Amniotic stem cell (primary cell): ENCODE results near the gene HOXA5.

Source experiments
- DNase-seq: peaks from one replicate; lab custom pipeline; 2025; lab: John Stamatoyannopoulos, UW

Gene HOXA5

DNA sequence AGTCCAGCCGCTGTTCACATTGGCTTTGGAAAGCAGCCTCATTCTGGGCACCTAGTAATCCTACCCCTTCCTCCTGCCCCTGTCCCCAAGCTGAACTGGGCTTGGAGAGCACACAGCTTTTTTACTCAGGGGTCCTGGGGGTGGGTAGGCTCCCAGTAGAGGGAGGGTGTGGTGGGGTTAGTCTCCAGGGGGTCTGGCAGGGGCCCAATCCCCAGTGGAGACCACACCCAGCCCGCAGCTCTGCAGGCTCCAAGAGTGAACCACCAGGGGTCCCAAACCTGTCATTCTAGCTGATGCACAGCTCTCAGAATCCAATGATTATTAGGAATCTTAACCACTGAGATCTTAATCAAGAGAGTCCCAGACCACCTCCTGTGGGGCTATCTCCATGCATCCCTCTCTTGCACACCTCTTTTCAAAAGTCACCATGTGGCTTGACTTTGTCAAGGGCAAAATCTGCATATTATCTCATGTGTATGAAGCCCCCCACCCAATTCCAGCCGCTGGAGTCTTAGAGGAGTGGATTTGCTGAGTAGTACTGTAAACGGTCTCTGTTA is 38.9 kb upstream of the HOXA5 start:
- no peak for DNase-seq

DNA sequence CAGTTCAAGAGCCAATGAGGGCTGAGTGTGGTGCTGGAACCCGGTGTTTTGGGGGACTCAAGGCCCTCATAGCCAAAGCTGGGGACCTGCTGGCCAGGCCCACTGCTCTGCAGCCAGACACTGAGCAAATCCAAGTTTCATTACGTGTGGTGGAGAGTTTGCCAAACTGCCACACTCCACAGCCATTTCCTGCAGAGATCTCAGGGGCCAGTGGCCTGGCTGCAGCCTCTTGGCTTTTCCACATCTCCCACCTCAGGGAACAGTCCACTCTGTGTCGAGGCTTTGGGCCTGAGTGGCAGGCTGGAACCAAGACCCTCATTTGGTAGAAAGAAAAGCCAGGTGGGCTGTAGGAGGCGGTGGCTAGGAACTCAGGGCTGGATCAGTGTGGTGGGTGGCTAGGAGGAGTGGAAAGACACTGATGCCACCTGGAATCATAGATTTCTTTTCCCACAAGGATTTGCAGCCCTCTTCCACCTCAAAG is 38.4 kb upstream of the HOXA5 start:
- DNase-seq, result no peak

DNA sequence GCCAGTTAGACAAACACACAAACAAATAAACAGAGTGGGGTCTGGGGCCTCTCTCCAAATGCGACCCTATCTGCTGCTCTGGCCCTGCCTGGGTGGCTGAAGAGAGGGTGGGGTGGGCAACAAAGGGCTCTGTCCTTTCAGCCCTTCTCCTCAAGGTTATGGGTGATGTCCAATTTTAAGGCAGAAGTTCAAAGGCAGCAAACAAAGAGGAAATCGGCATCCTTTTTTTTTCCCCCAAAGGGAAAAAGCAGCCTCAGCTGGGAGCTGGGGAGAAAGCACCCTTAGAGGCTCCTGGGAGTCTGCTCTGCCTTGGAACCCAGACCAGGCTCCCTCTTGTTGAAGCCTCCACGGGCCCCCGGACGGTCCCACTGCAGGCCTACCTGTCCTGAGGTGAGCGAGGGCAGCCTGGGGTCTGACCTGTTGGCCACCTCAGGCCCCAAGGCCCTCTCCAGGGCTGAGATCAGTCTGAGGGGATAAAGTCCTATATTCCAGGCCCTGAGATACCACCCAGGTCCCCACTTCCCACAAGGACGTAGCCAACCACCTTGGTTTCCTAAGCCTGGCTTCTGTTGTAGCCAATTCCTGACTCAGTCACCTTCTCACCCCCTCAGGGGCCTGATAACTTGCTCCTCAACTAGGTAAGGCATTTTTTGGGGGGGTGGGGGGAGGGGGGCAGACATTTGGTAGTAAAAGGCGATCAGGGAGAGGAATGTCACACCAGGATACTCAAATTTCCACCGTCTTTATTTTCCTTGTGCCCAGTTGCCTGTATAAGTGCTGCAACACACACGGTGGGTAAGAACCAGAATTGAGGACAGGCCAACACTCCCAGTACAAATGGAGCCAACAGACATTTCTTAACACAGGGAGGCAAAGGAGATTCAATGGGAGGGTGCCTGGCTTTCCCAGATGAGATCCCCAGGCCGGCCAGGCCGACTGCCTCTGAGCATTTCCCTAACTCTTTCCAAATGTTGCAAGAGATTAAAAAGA is 37.2 kb upstream of the HOXA5 start:
- DNase-seq, result no peak

DNA sequence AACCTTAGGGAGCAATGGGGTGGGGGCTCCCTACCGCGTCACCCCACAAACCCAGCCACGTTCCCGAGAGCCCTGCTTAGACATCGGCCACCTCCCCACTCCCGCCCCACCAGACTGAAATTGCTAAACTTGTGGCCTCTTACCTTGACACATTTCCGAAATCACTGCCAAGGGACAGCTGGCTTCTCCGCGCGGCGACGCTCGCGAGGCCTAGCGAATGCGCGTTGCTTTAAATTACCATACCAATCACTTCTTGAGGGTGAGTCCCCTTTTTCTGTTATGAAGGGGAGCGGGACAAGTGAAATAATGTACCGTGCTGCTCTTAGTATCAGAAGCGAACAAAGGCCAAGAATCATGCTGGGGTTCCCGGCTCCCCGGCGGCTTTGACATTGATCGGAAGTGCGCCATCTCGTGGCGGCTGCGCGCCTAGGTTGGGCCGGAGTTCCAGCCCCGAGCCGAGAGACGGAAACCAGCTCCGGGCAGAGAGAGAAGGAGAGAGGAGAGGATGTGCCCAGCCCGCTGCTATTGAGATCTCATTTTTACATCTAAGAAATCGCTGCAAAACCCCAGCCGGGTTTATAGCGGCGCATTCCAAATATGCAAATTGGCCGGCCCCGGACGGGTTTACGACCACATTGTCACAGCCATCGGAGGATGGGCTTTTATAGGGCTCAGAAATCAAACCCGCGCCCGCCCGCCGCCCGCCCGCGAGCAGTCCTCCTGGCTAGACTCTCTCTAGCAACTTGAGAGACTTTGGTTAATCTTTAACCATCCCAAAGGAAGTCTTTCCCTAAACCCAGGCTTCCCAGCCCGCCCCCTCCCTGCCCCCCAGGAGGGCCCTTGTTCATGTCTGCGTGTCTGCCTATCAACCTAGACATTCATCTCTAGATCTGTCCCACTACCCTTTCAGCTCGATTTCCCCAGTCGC is 36.3 kb upstream of the HOXA5 start:
- no peak for DNase-seq

DNA sequence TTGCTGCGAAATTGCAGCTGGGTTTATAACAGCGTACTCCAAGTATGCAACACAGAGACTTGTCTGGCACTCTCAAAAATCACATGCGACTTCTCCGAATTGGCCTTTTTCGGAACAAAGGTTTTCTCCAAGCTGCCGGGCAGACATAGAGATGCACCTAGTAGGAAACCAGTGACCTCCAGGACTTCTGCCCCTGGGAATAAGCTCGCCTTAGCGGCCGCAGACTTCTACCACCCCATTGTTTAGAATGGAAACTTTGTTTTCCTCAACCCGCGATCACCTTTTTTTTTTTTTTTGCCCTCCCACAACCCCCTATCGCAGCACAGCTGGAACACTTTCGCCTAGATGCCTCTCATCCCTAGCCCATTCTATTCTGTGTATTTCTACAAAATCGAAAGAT is 35.5 kb upstream of the HOXA5 start:
- DNase-seq, result no peak

DNA sequence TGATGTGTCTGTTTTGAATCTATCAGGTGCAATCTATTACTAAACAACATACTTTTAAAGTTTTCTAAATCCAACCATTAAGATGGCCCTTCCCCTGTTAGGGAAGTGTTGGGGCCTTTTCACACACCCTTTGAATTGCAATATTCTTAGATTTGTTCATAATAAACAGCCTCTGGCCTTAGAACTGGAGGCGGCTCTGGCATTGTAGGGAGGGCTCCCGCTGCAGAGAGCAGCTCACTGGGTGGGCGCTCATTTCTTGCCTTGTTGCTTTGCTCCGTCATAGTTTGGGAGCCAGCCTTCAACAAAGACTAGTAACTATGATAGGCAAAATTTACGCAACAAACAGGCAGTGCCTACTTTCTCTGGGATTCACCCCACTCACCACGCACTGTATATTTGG is 34.9 kb upstream of the HOXA5 start:
- no peak for DNase-seq

DNA sequence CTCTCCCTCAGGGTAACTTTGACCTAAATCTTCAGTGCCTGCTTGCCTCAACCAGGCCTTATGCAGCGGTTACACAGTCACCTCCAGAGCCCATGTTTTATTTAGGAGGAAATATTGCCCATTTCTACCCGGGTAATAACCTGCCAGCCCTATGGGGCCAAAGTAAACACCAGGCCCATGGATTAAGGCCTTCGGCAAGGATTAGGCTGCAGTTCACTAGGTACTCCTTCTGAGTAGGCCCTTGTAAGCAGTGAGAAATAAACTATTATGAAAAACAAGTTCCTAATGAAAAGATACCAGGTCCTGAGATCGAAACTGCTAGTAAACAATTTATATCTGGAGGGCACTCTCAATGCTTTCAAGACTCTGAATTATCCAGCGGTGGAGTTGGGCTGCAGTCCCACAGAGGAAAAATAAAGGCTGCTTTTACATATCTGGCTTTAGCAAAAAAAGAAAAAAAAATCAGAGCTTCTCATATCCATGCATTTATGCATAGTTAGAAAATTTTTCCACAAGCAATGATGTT is 34.4 kb upstream of the HOXA5 start:
- no peak for DNase-seq

DNA sequence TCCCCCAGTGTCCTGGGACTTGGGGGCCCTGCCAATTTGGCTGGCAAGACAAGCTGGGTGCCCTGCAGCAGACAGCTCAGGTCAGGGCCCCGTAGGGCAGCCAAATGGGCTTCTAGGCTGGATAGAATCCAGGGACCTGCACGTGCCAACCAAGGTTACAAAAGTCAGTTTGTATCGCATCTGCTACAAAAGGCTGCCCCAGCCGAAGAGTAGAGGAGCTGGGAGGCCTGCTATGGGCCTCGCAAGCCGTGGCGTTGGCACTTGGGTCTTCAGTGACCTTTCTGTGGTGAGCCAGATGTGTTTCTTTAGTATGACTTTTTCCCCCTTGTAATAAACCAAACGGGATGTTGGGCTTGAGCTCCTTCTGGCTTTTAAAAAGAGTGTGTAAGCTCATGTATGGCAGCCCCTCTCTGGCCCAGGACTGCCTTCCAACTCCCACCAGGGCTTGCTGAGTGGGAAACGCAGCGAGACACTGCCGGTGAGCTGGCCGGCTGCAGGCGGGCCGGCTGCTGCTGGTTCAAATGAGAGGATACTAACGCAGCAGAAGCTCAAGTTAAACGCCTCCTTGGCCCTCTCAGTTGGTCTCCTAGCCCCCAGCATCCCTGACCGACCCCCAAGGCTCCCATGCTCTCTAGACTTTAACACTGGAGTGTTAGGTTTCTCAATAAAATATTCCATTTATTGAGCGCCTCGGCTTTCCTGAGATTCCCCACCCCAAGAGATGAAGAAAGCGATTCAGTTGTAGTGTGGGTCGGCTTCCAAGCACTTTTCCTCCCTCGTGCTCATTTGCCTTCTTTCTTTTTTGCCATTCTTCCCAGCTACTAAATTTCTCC is 33.7 kb upstream of the HOXA5 start:
- no peak for DNase-seq

DNA sequence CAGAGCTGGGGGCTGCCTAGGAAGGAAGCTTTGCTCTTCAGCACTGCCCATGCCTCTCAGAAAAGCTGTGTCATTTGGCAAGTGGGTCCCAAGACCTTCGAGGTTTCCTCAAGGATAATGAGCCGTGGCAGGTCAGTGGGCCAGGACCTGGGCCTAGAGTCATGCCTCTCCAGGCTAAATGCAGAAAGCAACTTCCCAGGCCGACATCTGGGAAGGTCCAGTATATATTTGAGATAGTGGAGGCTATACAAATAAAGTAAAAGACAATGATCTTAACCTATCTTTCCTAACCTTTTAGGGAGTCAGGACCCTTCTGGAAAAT is 33.0 kb upstream of the HOXA5 start:
- no peak for DNase-seq

DNA sequence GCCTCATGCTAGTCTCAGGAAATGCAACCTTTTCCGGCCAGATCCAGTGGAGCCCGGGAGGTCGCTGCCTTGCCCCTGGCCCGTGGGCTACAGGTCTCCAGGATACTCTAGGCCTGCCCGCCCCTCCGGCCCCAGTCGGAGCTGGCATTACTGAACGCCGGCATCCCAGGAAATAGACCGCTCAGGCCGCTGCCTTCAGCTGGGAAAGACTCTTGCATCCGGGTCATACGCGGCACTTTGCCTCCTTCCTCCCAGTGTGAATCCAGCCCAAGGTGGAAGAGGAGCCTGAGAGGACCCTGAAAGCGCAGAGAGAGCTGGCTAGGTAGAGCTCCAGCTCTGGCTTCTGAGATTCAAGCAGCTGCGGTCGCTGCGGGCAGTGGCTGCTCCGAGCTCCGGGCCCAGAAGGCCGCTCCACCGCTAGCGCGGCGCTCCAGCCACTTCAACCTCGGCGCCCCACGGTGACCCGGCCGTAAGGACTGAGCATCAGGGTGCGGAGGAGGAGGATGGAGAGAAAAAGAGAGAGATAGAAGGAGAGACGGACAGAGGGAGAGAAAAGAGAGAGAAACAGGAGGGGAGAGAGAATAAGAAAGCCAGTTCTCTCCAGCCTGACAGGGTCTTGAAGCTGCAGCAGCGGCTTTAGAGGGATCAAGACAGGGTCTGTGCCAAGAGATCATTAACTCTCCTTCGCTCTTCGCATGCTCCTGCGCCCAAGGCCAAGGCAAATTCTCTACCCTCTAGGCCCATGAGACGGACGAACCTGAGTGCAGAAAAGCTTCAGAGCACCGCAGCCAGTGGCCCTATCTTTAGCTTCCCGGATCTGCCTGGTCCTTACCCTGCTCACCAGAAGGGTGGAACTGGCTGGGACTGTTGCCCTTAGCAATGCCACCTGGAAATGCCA is 32.4 kb upstream of the HOXA5 start:
- no peak for DNase-seq

DNA sequence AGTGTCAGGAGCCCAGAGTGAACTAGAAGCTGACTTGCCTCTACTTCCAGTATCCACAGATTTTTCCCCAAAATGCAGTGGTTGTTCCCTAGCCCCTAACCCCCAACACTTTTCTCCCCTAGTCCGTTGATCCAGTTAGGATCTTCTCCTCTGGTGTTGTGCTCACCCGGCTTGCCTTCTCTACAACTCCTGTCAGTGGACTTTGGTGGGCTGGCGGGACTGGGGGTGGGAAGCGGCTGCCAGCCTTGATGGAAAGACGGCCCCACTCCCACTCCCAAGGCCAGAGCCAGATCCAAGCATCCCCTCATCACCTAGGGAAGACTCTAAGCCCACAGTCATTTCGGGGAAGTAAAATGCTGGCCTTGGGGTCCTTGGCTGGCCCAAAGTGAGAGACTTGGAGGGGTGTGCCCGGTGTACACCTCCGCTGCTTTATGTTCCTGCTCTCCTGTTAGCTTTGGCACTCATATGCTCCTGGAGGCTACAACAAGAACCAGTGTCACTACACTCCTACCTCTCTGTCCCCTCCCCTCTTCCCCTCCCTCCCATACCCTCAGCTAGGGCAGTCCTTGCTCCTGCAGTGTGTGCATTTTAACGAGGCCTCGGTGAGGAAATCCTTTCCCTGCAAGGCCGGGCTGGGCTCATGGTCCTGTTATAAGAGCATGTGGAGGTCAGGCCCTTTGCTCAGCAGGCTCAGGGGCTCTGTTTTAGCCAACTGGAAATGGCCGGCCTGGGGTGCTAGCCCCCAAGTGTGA is 31.6 kb upstream of the HOXA5 start:
- no peak for DNase-seq

DNA sequence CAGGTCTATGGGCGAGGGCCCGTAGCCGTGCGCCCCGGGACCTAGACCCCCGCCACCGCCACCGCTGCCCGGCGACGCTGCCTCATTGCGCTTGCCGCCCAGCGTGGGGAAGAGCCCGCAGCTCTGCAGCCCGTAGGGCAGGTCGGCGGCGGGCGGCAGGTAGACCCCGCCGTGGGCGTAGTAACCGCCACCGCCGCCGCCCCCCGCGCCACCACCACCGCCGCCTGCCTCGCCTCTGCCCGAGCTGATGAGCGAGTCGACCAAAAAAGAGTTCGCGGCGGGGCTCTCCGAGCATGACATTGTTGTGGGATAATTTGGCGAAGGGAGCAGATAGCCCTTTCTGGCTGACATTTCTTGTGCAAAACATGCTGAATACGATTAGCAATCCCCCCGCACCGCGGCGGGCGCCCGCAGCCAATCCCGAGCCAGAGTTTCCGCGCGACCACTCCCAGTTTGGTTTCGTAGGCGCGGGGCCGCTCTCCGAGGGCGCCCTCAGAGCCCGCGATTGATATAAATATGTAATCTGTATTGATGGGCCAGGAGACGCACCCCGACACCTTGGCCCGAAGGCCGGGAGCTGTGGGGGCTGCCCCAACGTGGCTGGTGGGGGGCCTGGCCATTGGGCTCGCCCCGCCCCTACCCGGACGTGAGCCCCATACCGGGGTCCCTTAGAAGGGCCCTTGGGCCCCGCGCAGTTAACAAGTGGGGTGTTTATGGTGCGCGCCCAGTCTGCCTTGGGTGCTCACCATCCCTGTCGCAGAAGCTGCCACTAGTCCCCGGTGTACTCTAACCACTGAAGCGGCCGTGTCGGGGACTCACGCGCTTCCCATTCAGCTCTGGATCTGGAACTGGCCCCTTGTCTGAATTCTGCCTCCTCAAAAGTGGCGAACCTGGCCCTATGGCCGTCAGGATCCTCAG is 30.7 kb upstream of the HOXA5 start, which contains the start of gene HOXA10:
Gene HOXA10 (minus strand): TSS at position 365 of the 918 bp plus-strand sequence. CDS start 14 bp downstream, at position 351.
- no peak for DNase-seq

DNA sequence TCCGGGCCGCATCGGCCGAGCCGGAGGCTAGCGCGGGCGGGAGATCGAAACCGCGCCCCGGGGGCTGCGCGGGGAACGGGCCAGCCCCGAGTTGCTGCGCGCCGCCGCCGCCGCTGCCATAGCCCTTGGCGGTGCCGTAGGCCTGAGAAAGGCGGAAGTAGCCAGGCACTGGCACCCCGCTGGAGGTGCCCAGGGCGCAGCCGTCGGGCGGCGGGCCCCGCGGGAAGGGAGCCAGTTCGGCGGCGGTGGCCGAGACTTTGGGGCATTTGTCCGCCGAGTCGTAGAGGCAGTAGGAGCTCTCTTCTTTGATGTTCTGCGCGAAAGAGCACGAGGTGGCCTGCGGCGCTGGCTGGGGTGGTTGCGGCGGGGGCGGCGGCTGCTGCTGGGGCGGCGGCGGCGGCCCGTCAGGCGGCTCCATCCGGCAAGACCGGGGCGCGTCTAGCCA is 30.1 kb upstream of the HOXA5 start:
- DNase-seq, result no peak

DNA sequence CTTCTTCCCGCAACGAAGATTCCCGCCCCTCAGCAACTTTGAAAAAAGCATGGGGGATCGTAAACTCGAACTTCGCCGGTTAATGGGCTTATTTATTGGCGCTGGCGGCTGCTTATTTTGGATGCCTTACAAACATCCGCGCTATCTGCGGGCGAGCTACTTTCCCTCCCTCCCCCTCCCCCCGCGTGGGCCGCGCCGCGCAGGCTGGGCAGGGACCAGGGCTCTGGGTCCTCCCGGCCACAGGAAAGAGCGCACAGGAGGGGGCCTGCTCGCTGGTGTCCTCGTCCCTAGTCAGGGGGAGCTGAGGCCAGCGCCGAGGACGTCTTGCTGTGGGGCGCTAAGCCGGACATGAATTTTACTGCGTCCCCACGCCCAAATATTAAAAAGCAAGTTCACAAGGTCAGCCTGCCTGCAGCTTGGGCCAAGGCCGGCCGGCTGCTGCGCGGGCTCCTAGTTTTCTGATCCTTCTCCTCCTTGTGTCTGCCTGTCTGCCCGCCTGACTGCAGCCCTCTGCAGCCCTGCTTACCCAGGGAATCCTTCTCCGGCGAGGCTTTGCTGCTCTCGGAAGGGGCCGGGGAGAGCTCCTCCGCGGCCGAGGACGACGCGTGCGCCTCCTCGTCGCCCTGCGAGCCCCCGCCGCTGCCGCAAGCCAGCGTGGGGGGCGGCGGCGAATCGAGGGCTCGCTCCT is 29.5 kb upstream of the HOXA5 start:
- DNase-seq, result no peak

DNA sequence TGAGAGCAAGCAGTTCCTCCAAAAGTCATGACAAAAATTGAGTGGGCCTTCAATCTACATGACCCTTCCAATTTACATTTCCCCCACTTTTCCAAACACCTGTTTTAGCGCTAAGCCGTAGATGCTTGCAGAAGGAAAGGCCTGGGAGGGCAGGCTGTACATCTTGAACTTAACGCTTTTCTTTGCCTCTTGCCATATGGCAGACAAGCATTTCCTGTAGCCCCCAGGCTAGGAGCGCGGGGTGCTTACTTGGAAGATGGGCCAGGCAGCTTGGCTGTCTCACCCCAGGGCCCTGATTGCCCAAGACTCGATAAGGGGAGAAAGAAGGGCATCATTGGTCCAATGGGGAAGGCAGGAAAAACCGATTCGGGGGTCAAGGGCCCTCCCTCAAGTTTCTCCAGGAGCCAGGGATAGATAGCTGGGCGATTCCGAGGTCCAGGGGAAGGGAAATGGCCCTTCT is 28.9 kb upstream of the HOXA5 start:
- no peak for DNase-seq

DNA sequence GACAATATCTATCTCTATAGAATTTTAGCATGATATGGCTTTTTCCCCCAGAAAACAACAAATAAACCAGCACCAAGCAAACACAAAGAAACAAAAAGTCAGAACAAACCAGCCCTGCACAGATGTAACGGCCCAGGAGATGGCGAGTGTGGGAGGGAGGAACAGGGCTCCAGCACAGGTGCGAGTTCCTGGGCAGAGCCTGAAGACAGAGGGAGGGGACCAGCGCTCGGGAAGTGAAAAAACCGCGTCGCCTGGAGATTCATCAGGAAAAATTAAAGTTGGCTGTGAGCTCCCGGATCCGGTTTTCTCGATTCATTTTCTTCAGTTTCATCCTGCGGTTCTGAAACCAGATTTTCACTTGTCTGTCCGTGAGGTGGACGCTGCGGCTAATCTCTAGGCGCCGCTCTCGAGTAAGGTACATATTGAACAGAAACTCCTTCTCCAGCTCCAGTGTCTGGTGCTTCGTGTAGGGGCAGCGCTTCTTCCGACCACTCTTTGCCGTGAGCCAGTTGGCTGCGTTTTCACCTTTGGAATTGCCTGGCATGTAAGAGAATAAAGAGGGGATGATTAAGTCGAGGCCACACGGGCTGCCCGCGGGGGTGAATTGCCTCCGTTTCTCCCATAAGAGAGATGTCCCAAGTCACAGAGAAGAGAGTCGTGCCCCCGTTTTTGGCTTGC is 28.3 kb upstream of the HOXA5 start:
- no peak for DNase-seq

DNA sequence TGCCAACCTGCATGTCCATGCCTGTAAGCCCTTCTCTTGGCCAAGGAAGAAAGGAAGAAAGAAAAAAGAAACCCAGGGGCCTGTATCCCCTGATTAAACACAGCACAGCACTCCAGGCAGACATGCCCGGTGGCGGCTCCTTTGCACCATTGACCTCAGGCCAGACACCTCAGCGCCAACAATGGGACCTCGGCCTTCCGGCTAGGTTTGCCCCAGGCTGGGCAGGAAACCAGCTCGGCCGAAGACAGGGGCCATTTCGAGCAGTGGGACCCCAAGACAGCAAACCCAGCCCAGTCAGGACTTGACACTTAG is 27.8 kb upstream of the HOXA5 start:
- no peak for DNase-seq
